ENCODE measurements around the gene DDOST. TPM values are rescaled to one million over a fixed set of nuclear protein-coding genes. Genes with fewer than 3 reads are reported as not detected.

DDOST gene
- total RNA-seq, 4 donors from 2014 or later = 182 to 299 (median 238) TPM

DNA sequence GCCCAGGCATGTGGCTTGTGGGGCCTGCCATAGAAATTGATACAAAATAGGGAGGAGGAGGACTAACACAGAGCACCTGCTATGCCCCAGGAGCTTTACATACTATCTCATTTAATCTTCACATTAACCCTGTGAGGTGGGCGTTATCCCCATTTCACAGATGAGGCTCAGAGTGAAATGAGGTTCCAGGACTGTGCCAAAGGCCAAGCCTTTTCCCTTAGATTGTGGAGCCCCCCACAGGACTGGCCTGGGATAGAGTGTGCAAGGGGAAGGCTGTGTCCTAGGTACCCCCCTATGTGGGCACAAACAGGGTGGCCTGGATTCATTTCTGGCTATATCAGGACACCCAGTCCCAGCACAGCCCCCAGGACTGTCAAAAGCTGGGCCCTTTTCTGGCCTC, 2.2 kb upstream of the DDOST start:
- Histone ChIP-seq H3K4me1 (peaks cover 15 to 16% of the 10 kb centered on the region in 2 donors), H3K4me3 (replicated peaks in 1 of 3) (no peak overlapping the region), H3K27ac (no peak overlapping the region), H3K9me3 (no peaks in the 10 kb centered on the region), H3K36me3 (no peaks in the 10 kb centered on the region), H3K27me3 (no peaks in the 10 kb centered on the region)
- TF ChIP-seq, protein P1, sequence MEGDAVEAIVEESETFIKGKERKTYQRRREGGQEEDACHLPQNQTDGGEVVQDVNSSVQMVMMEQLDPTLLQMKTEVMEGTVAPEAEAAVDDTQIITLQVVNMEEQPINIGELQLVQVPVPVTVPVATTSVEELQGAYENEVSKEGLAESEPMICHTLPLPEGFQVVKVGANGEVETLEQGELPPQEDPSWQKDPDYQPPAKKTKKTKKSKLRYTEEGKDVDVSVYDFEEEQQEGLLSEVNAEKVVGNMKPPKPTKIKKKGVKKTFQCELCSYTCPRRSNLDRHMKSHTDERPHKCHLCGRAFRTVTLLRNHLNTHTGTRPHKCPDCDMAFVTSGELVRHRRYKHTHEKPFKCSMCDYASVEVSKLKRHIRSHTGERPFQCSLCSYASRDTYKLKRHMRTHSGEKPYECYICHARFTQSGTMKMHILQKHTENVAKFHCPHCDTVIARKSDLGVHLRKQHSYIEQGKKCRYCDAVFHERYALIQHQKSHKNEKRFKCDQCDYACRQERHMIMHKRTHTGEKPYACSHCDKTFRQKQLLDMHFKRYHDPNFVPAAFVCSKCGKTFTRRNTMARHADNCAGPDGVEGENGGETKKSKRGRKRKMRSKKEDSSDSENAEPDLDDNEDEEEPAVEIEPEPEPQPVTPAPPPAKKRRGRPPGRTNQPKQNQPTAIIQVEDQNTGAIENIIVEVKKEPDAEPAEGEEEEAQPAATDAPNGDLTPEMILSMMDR (IDR thresholded peaks at IDR 0.05) = no peak
- TF ChIP-seq POLR2A (IDR thresholded peaks at IDR 0.05) = no peak
- intact Hi-C loops (cut with DNase I) = no loop called here
- no peak for DNase-seq
- WGBS, 2 donors = 92 to 94% methylated on average over 1 of the region's 1 CpG

- WGBS, 2 donors = 61 to 65% methylated on average over 7 of the region's 7 CpGs
- TF ChIP-seq, protein P1 (IDR thresholded peaks at IDR 0.05) = no peak
- TF ChIP-seq POLR2A (IDR thresholded peaks at IDR 0.05) = no peak
- no peaks in the 10 kb centered on the region for H3K9me3 ChIP-seq
- DNase-seq = no peak
- H3K27me3 ChIP-seq = no peaks in the 10 kb centered on the region
- H3K36me3 ChIP-seq = peaks cover 5 to 6% of the 10 kb centered on the region in 2 donors
- intact Hi-C loops (cut with DNase I) = no loop called here
- peaks cover 15 to 16% of the 10 kb centered on the region in 2 donors for H3K4me1 ChIP-seq
- H3K4me3 ChIP-seq (replicated peaks in 1 of 3) = peak overlapping the region; percentile 55 to 88 (median 80)
- peak overlapping the region in 1 of 3 donors; percentile 16 for H3K27ac ChIP-seq
Observed at GRCh38 chr1:20662110-20662475, 924 bp upstream of the DDOST start.

DNA sequence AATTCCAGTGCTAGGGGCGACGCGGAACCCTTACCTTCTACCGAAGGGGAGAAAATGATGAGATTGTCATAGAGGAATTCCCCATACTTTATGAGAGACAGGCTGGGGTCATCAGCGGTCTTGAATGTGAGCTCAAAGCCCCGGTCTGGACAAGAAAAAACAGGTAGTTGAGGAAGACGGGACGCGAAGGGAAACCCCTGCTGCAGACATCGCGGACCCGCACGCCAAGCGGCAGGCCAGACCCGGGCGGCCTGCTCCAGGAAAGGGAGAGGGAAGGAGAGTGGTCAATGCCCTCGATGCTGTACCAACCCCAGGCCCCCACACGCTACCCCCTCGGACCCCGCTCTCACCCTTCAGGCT, 342 bp downstream of the DDOST start:
- H3K27ac ChIP-seq = peak overlapping the region in 1 of 3 donors; percentile 81
- H3K4me3 ChIP-seq (replicated peaks in 1 of 3) = peak overlapping the region; percentile 21 to 95 (median 88)
- H3K36me3 ChIP-seq = peaks cover 10 to 16% of the 10 kb centered on the region in 2 donors
- intact Hi-C loops (cut with DNase I) = no loop called here
- H3K9me3 ChIP-seq = no peaks in the 10 kb centered on the region
- 0 to 2% methylated on average over 17 to 18 of the region's 20 CpGs for WGBS, 2 donors
- DNase-seq = no peak
- H3K4me1 ChIP-seq = peaks cover 15 to 16% of the 10 kb centered on the region in 2 donors
- TF ChIP-seq, protein P1 (IDR thresholded peaks at IDR 0.05) = no peak
- no peak for TF ChIP-seq POLR2A (IDR thresholded peaks at IDR 0.05)
- H3K27me3 ChIP-seq = no peaks in the 10 kb centered on the region

DNA sequence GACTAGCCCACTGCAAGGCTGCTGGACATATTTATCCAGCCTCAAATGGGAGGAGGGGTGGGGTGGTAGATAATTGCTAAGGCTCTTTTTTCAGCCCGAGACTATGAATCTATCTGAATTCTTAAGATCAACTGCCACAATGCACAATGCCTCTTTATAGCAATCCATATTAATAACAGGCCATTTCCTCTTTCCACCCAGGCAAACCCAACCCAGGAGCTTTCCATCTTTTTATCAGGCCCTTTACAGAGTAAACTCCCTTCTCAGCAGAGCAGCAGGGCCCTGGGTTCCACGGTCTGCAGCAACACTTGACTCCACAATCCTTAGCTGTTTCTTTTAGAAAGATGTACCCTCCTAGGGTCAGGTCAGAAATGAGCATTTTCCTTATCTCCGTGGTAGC, 806 bp downstream of the DDOST start:
- Histone ChIP-seq H3K4me1 (peaks cover 15 to 16% of the 10 kb centered on the region in 2 donors), H3K9me3 (no peaks in the 10 kb centered on the region), H3K36me3 (peaks cover 14 to 21% of the 10 kb centered on the region in 2 donors), H3K27ac (no peak overlapping the region), H3K27me3 (no peaks in the 10 kb centered on the region), H3K4me3 (replicated peaks in 1 of 3) (peak overlapping the region; percentile 21 to 95 (median 88))
- WGBS, 2 donors = 18 to 21% methylated on average over 3 of the region's 3 CpGs
- TF ChIP-seq, protein P1 (IDR thresholded peaks at IDR 0.05) = no peak
- TF ChIP-seq POLR2A (IDR thresholded peaks at IDR 0.05) = no peak
- intact Hi-C loops (cut with DNase I) = no loop called here
- DNase-seq = no peak

- H3K27me3 ChIP-seq = no peaks in the 10 kb centered on the region
- no peak for TF ChIP-seq POLR2A (IDR thresholded peaks at IDR 0.05)
- TF ChIP-seq, protein P1 (IDR thresholded peaks at IDR 0.05) = no peak
- WGBS, 2 donors = 86 to 88% methylated on average over 14 to 16 of the region's 16 CpGs
- peaks cover 15 to 16% of the 10 kb centered on the region in 2 donors for H3K4me1 ChIP-seq
- H3K36me3 ChIP-seq = peaks cover 32 to 35% of the 10 kb centered on the region in 2 donors
- no peaks in the 10 kb centered on the region for H3K9me3 ChIP-seq
- H3K27ac ChIP-seq = no peak overlapping the region
- DNase-seq = no peak
- intact Hi-C loops (cut with DNase I) = no loop called here
- no peak overlapping the region for H3K4me3 ChIP-seq (replicated peaks in 1 of 3)
Observed at GRCh38 chr1:20658166-20658915, 2.8 kb downstream of the DDOST start.
